ENCODE measurements around the gene SMAD2.

DNA sequence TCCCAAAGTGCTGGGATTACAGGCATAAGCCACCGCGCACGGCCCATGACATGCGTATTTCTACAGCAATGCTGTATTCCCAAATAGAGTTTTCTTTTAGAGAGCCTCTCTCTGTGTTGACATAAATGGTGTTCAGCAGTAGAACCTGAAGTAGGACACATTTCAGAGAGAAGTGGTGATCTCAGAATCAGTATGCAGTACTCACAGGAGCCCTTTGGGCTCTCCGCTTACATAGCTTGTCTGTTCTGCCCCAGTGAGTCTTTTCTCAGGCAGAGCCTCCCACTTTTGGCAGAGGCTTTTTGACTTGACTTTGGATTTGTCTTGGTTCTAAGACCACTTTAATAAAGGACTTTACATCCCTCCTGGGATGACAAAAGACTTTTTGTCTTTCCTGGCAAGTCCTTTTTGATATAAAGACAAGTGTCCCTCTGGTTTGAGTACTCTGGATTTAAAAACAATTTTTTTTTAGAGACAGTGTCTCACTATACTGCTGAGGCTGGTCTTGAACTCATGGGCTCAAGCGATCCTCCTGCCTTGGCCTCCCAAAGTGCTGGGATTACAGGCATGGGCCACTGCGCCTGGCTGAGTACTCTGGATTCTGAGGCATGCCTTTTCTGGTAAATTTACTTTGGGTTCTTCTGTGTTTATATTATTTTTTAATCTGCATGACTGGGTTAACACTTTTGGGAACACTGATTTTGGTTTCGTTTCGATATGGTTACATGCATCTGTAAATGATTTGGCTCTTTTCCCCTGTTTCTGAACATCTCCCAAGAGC is 113.3 kb downstream of the SMAD2 start:
- TF ChIP-seq CTCF (IDR thresholded peaks at IDR 0.05), result no peak
- TF ChIP-seq POLR2A (IDR thresholded peaks at IDR 0.05), result no peak

Measured in thyroid gland (tissue), 4 donors.